ENCODE results near the gene PLA2G4B. TPM values are rescaled to one million over a fixed set of nuclear protein-coding genes. Genes with fewer than 3 reads are reported as not detected.

PLA2G4B gene
- total RNA-seq, 4 donors from 2014 or later = 6.2 to 13.0 (median 8.6) TPM

- TF ChIP-seq POLR2A (IDR thresholded peaks at IDR 0.05) (no peak), CTCF (IDR thresholded peaks at IDR 0.05) (no peak)
- no peaks in the 10 kb centered on the region for H3K36me3 ChIP-seq
Measured at GRCh38 chr15:41790756-41791546, 47.7 kb upstream of the PLA2G4B start.

DNA sequence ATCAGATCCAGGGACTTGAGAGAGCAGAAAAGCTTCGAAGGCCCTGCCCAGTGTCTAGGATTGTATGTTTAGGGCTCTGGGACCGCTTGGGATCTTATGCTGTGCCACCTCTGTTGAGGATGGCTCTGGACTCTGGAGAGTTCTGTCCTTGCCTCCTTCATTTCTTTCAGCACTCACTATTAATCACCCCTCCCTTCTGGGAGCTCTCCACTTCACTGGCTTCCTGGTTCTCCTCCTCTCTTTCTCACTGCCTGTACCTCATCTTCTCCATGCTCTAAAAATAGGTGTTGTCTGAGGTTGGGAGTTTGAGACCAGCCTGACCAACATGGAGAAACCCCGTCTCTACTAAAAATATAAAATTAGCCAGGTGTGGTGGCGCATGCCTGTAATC lies 47.1 kb upstream of the PLA2G4B start:
- no peak overlapping the region for H3K4me3 ChIP-seq (replicated peaks in 1 of 3)
- no peaks in the 10 kb centered on the region for H3K36me3 ChIP-seq
- no peaks in the 10 kb centered on the region for H3K9me3 ChIP-seq
- no peak for DNase-seq
- no peaks in the 10 kb centered on the region for H3K27me3 ChIP-seq
- H3K4me1 ChIP-seq = peaks cover 37 to 60% of the 10 kb centered on the region in 2 donors
- no peak for TF ChIP-seq CTCF (IDR thresholded peaks at IDR 0.05)
- no peak for TF ChIP-seq POLR2A (IDR thresholded peaks at IDR 0.05)
- intact Hi-C loops (cut with DNase I) = no loop called here
- 81 to 89% methylated on average over 3 to 4 of the region's 4 CpGs for WGBS, 2 donors
- peak overlapping the region; percentile 71 to 86 (median 80) for H3K27ac ChIP-seq

More at GRCh38 chr15:41790756-41791546, 47.7 kb upstream of the PLA2G4B start:
- peaks cover 31 to 54% of the 10 kb centered on the region in 2 donors for H3K4me1 ChIP-seq
- H3K4me3 ChIP-seq (replicated peaks in 1 of 3) = no peak overlapping the region
- intact Hi-C loops (cut with DNase I) = no loop called here
- WGBS, 2 donors = 26 to 41% methylated on average over 3 to 5 of the region's 5 CpGs
- peak in 1 of 2 donors; percentile 56 for DNase-seq
- no peaks in the 10 kb centered on the region for H3K27me3 ChIP-seq
- H3K27ac ChIP-seq = peak overlapping the region; percentile 71 to 86 (median 80)
- no peaks in the 10 kb centered on the region for H3K9me3 ChIP-seq

- 81 to 85% methylated on average over 5 of the region's 5 CpGs for WGBS, 2 donors
- Histone ChIP-seq H3K4me1 (peaks cover 43 to 66% of the 10 kb centered on the region in 2 donors), H3K4me3 (replicated peaks in 1 of 3) (no peak overlapping the region)
Measured at GRCh38 chr15:41792000-41792637, 46.5 kb upstream of the PLA2G4B start.

GRCh38 chr15:41794081-41794480 lies 44.6 kb upstream of the PLA2G4B start:
- Histone ChIP-seq H3K27ac (no peak overlapping the region), H3K36me3 (no peaks in the 10 kb centered on the region), H3K4me3 (replicated peaks in 1 of 3) (no peak overlapping the region), H3K4me1 (peaks cover 58 to 75% of the 10 kb centered on the region in 2 donors), H3K27me3 (no peaks in the 10 kb centered on the region), H3K9me3 (no peaks in the 10 kb centered on the region)
- intact Hi-C loops (cut with DNase I) = no loop called here
- WGBS, 2 donors = 71 to 89% methylated on average over 4 of the region's 4 CpGs
- no peak for DNase-seq
- TF ChIP-seq CTCF (IDR thresholded peaks at IDR 0.05) = no peak
- no peak for TF ChIP-seq POLR2A (IDR thresholded peaks at IDR 0.05)

More at GRCh38 chr15:41792000-41792637, 46.5 kb upstream of the PLA2G4B start:
- Histone ChIP-seq H3K9me3 (no peaks in the 10 kb centered on the region), H3K27ac (peak overlapping the region in 1 of 3 donors; percentile 86), H3K27me3 (no peaks in the 10 kb centered on the region), H3K36me3 (no peaks in the 10 kb centered on the region)
- TF ChIP-seq CTCF (IDR thresholded peaks at IDR 0.05) (no peak), POLR2A (IDR thresholded peaks at IDR 0.05) (no peak)
- DNase-seq = no peak
- intact Hi-C loops (cut with DNase I) = no loop called here
